ENCODE data around the gene YY1AP1.
"Not testable (repeated sequence)": the region's sequence is repeated elsewhere in the genome, so short reads cannot be mapped to it uniquely, and the experiment has no call there.

Gene YY1AP1

DNA sequence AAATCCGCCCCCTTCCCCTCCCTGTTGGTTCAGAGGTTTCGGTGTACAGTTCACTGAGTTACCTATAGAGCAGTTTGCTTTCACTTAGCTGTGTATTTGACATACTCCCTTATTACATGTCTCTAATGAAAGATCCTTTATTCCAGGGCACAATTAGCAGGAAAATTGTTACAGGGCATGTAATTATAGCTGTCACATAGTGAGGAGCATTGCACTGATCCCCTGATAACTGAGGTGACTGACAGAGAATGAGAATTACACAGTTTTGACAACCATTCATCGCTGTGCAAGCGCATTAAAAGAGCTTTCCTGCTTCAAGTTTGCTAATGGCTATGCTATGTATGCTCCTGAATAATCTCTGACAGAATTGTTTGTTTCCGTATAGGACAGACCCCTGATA lies 27.2 kb upstream of the YY1AP1 start (continued):
- TF ChIP-seq, protein P1, sequence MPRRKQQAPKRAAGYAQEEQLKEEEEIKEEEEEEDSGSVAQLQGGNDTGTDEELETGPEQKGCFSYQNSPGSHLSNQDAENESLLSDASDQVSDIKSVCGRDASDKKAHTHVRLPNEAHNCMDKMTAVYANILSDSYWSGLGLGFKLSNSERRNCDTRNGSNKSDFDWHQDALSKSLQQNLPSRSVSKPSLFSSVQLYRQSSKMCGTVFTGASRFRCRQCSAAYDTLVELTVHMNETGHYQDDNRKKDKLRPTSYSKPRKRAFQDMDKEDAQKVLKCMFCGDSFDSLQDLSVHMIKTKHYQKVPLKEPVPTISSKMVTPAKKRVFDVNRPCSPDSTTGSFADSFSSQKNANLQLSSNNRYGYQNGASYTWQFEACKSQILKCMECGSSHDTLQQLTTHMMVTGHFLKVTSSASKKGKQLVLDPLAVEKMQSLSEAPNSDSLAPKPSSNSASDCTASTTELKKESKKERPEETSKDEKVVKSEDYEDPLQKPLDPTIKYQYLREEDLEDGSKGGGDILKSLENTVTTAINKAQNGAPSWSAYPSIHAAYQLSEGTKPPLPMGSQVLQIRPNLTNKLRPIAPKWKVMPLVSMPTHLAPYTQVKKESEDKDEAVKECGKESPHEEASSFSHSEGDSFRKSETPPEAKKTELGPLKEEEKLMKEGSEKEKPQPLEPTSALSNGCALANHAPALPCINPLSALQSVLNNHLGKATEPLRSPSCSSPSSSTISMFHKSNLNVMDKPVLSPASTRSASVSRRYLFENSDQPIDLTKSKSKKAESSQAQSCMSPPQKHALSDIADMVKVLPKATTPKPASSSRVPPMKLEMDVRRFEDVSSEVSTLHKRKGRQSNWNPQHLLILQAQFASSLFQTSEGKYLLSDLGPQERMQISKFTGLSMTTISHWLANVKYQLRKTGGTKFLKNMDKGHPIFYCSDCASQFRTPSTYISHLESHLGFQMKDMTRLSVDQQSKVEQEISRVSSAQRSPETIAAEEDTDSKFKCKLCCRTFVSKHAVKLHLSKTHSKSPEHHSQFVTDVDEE (CRISPR knock-in tag; IDR thresholded peaks at IDR 0.05), result no peak
- TF ChIP-seq RARB (CRISPR knock-in tag; IDR thresholded peaks at IDR 0.05) (no peak), BACH2 (CRISPR knock-in tag; IDR thresholded peaks at IDR 0.05; ENCODE audit: borderline replicate concordance) (no peak), ESRRG (CRISPR knock-in tag; IDR thresholded peaks at IDR 0.05) (no peak), ISL1 (CRISPR knock-in tag; IDR thresholded peaks at IDR 0.05) (no peak), CSDC2 (CRISPR knock-in tag; IDR thresholded peaks at IDR 0.05) (no peak), ARNTL (CRISPR knock-in tag; IDR thresholded peaks at IDR 0.05; ENCODE audit: borderline replicate concordance, low read depth) (no peak)

DNA sequence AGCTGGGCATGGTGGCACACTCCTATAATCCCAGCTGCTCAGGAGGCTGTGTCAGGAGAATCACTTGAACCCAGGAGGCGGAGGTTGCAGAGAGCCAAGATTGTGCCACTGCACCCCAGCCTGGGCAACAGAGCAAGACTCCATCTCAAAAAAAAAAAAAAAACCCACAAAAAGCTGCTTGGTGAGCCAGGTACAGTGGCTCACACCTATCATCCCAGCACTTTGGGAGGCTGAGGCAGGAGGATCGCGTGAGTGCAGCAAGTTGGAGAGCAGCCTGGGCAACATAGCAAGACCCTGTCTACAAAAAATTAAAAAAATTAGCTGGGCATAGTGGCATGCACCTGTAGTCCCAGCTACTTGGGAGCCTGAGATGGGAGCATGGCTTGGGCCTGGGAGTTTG lies 26.5 kb upstream of the YY1AP1 start:
- not testable (repeated sequence) for ATAC-seq

DNA sequence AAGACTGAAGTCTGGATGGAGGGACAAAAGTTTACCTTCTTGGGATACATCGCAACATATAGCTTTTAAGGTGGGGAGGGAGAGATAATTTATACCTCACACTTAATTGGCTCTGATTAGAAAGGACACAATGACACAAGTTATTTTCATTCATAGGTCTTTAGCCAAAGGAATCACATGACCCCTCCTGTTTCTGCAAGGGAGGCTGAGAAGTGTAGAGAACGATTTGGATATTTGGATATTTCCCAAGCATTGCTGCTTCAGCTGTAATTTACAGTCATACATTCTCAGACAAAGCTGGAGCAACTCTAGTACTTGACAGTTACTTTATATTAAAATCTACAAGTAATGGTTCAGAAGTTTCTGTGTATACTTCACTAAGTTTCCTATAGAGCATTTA lies 24.5 kb upstream of the YY1AP1 start:
- TF ChIP-seq ZFP3 (CRISPR knock-in tag; IDR thresholded peaks at IDR 0.05), result no peak
- TF ChIP-seq, protein P2, sequence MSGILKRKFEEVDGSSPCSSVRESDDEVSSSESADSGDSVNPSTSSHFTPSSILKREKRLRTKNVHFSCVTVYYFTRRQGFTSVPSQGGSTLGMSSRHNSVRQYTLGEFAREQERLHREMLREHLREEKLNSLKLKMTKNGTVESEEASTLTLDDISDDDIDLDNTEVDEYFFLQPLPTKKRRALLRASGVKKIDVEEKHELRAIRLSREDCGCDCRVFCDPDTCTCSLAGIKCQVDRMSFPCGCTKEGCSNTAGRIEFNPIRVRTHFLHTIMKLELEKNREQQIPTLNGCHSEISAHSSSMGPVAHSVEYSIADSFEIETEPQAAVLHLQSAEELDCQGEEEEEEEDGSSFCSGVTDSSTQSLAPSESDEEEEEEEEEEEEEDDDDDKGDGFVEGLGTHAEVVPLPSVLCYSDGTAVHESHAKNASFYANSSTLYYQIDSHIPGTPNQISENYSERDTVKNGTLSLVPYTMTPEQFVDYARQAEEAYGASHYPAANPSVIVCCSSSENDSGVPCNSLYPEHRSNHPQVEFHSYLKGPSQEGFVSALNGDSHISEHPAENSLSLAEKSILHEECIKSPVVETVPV (CRISPR knock-in tag; IDR thresholded peaks at IDR 0.05), result no peak
- TF ChIP-seq ZNF8 (CRISPR knock-in tag; IDR thresholded peaks at IDR 0.05), result no peak
- no peak for TF ChIP-seq ZFP30 (CRISPR knock-in tag; IDR thresholded peaks at IDR 0.05)
- no peak for TF ChIP-seq TOX (CRISPR knock-in tag; IDR thresholded peaks at IDR 0.05; ENCODE audit: borderline replicate concordance)
- no peak for ATAC-seq

DNA sequence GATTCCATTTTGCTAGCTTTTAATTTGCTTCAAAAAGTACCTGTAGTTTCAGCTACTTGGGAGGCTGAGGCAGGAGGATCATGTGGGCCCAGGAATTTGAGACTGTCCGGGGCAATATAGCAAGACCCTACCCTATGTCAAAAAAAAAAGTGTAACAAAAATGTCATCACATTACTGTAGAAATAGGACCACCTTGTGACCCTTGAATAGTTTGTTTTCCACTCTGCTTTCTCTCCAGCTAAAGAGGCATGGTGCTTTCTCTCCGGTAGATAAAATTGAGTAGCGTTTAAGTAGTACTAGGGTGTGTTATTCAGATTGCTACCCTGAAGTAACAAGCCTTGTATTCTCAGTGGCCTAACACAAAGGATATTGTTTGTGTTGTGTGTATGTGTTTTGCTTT lies 24.1 kb upstream of the YY1AP1 start:
- peak; percentile 42 for ATAC-seq

DNA sequence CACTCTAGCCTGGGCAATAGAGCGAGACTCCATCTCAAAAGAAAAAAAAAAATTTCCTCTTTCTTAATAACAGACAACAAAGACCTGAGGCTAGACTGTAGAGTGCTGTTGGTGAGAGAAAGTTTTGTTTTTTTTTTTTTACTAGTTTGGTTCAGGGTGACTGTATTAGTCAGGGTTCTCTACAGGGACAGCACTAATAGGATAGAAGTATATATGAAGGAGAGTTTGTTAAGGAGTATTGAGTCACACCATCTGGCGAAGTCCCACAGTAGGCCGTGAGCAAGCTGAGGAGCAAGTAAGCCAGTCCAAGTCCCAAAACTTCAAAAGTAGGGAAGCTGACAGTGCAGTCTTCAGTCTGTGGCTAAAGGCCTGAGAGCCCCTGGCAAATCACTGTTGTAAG lies 22.9 kb upstream of the YY1AP1 start:
- ATAC-seq, result not testable (repeated sequence)

DNA sequence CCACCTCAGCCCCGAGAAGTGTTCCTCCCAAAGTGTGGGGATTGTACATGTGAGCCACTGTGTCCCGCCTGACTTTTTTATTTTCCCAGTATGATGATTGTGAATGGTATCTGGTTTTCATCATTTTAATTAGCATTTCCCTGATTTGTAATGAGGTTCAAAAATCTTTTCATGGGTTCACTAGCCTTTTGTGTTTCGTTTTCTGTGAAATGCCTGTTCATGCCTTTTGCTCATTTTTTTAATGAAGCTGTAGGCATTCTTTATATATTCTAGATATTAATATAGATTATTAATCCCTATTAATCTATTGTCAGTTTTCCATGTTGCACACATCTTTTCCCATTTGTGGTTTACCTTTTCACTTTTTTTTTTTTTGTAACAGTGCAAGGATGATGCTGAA lies 20.8 kb upstream of the YY1AP1 start:
- TF ChIP-seq ZC3H10 (CRISPR knock-in tag; IDR thresholded peaks at IDR 0.05) (no peak), OSR1 (CRISPR knock-in tag; IDR thresholded peaks at IDR 0.05) (no peak), TCF4 (CRISPR knock-in tag; IDR thresholded peaks at IDR 0.05; ENCODE audit: borderline replicate concordance) (no peak), ISL1 (CRISPR knock-in tag; IDR thresholded peaks at IDR 0.05) (no peak), ZNF70 (CRISPR knock-in tag; IDR thresholded peaks at IDR 0.05) (no peak), PPARA (CRISPR knock-in tag; IDR thresholded peaks at IDR 0.05; ENCODE audit: borderline replicate concordance) (no peak), SNAI2 (CRISPR knock-in tag; IDR thresholded peaks at IDR 0.05) (no peak), ESRRG (CRISPR knock-in tag; IDR thresholded peaks at IDR 0.05) (no peak), ZNF565 (CRISPR knock-in tag; conservative IDR thresholded peaks at IDR 0.05; ENCODE audit: low read depth) (no peak), ARNTL (CRISPR knock-in tag; IDR thresholded peaks at IDR 0.05; ENCODE audit: borderline replicate concordance, low read depth) (no peak), ZFP30 (CRISPR knock-in tag; IDR thresholded peaks at IDR 0.05) (no peak), ZFP3 (CRISPR knock-in tag; IDR thresholded peaks at IDR 0.05) (no peak), CSDC2 (CRISPR knock-in tag; IDR thresholded peaks at IDR 0.05) (no peak), RARB (CRISPR knock-in tag; IDR thresholded peaks at IDR 0.05) (no peak), BACH2 (CRISPR knock-in tag; IDR thresholded peaks at IDR 0.05; ENCODE audit: borderline replicate concordance) (no peak), GLIS3 (CRISPR knock-in tag; IDR thresholded peaks at IDR 0.05) (no peak)
- TF ChIP-seq, protein P3, sequence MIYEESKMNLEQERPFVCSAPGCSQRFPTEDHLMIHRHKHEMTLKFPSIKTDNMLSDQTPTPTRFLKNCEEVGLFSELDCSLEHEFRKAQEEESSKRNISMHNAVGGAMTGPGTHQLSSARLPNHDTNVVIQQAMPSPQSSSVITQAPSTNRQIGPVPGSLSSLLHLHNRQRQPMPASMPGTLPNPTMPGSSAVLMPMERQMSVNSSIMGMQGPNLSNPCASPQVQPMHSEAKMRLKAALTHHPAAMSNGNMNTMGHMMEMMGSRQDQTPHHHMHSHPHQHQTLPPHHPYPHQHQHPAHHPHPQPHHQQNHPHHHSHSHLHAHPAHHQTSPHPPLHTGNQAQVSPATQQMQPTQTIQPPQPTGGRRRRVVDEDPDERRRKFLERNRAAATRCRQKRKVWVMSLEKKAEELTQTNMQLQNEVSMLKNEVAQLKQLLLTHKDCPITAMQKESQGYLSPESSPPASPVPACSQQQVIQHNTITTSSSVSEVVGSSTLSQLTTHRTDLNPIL (CRISPR knock-in tag; IDR thresholded peaks at IDR 0.05; ENCODE audit: low read depth), result no peak
- TF ChIP-seq, protein P1 (CRISPR knock-in tag; IDR thresholded peaks at IDR 0.05), result no peak
- TF ChIP-seq, protein P2 (CRISPR knock-in tag; IDR thresholded peaks at IDR 0.05), result no peak
- no peak for ATAC-seq

All from SK-N-SH treated with all-trans-retinoic acid at 6 μM for 48 hours (cell line).